ENCODE results near the gene CTXN2.

CTXN2 gene

GRCh38 chr15:48222627-48223026, 31.2 kb downstream of the CTXN2 start:
- peak; percentile 3 for DNase-seq (ENCODE audit: low read depth)

- DNase-seq (ENCODE audit: low read depth), result no peak
Measured at GRCh38 chr15:48225771-48226170, 34.3 kb downstream of the CTXN2 start.

- no peak for DNase-seq (ENCODE audit: low read depth)
Measured at GRCh38 chr15:48230498-48230897, 39.0 kb downstream of the CTXN2 start.

GRCh38 chr15:48233246-48233645, 41.8 kb downstream of the CTXN2 start:
- DNase-seq (ENCODE audit: low read depth), result no peak

GRCh38 chr15:48239334-48239733, 47.9 kb downstream of the CTXN2 start:
- DNase-seq (ENCODE audit: low read depth), result no peak

GRCh38 chr15:48242015-48242414, 50.5 kb downstream of the CTXN2 start:
- no peak for DNase-seq (ENCODE audit: low read depth)

GRCh38 chr15:48242535-48242934, 51.1 kb downstream of the CTXN2 start:
- no peak for DNase-seq (ENCODE audit: low read depth)

GRCh38 chr15:48244921-48245320, 53.5 kb downstream of the CTXN2 start:
- no peak for DNase-seq (ENCODE audit: low read depth)

GRCh38 chr15:48248414-48248813, 56.9 kb downstream of the CTXN2 start:
- no peak for DNase-seq (ENCODE audit: low read depth)

- peak; percentile 62 for DNase-seq (ENCODE audit: low read depth)
Measured at GRCh38 chr15:48250640-48251076, 59.2 kb downstream of the CTXN2 start.

GRCh38 chr15:48253172-48253571, 61.7 kb downstream of the CTXN2 start:
- no peak for DNase-seq (ENCODE audit: low read depth)

Data from stromal cell of bone marrow (primary cell).